PC-3 (cell line): ENCODE results near the gene TRIM31. TPM values are rescaled to one million over a fixed set of nuclear protein-coding genes. Genes with fewer than 3 reads are reported as not detected.

Source experiments
- ATAC-seq: fragments of 200-7000 bp; cut with Tn5 transposase; 2 replicates; pipeline ENCODE4 v1.9.1; 2020; ENCODE audit warnings: mild to moderate bottlenecking, moderate library complexity
- BruUV-seq: library from RNA; stranded (reverse); fragments of 400-500 nt; replicated peaks from 2 replicates; lab custom pipeline; 2021; lab: Mats Ljungman, UMichigan
- CTCF ChIA-PET: fragments of 300-600 bp; sonication (Branson Sonifier 250); formaldehyde crosslinking; loops from one replicate; lab custom pipeline; 2022; ENCODE audit warnings: antibody characterized with exemption; lab: Charles Lee
- POLR2A ChIA-PET: fragments of 300-600 bp; sonication (Branson Sonifier 250); formaldehyde crosslinking; loops from one replicate; lab custom pipeline; 2022; ENCODE audit warnings: antibody characterized with exemption; ENCODE audit not compliant: unreplicated experiment; lab: Charles Lee
- DNase-seq: peaks from one replicate; pipeline ENCODE4 v3.0.0-alpha.2; 2015
- H2AFZ ChIP-seq: fragments of 300-600 bp; sonication (generic); 2 replicates; pipeline ENCODE4 v1.6.0; 2016; ENCODE audit warnings: antibody characterized with exemption, low read length
- H3F3A ChIP-seq: fragments of 300-600 bp; sonication (generic); one replicate; pipeline ENCODE4 v1.6.0; 2017; ENCODE audit warnings: antibody characterized with exemption, low read length, control low read depth, mild to moderate bottlenecking; ENCODE audit not compliant: unreplicated experiment
- H3K27ac ChIP-seq: fragments of 300-600 bp; sonication (generic); 2 replicates; pipeline ENCODE4 v1.5.1; 2016; ENCODE audit warnings: mild to moderate bottlenecking, low read length
- H3K27me3 ChIP-seq: fragments of 300-600 bp; sonication (generic); 2 replicates; pipeline ENCODE4 v1.6.1; 2016; ENCODE audit warnings: low read length, mixed read lengths
- H3K36me3 ChIP-seq: fragments of 300-600 bp; sonication (generic); 2 replicates; pipeline ENCODE4 v1.6.1; 2016; ENCODE audit warnings: low read depth, mixed run types, low read length, mixed read lengths
- H3K4me1 ChIP-seq: fragments of 300-600 bp; sonication (generic); 2 replicates; pipeline ENCODE4 v1.5.1; 2016; ENCODE audit warnings: low read length; ENCODE audit not compliant: insufficient read depth
- H3K4me2 ChIP-seq: fragments of 300-600 bp; sonication (generic); 2 replicates; pipeline ENCODE4 v1.6.0; 2016; ENCODE audit warnings: low read length
- H3K4me3 ChIP-seq: fragments of 300-600 bp; sonication (generic); 2 replicates; pipeline ENCODE4 v1.5.1; 2016; ENCODE audit warnings: mild to moderate bottlenecking, low read length, mixed read lengths
- H3K79me2 ChIP-seq: fragments of 300-600 bp; sonication (generic); 2 replicates; pipeline ENCODE4 v1.6.1; 2017; ENCODE audit warnings: low read length, mixed read lengths
- H3K9ac ChIP-seq: fragments of 300-600 bp; sonication (generic); 2 replicates; pipeline ENCODE4 v1.6.0; 2016; ENCODE audit warnings: mild to moderate bottlenecking, low read length
- H3K9me2 ChIP-seq: fragments of 300-600 bp; sonication (generic); replicated peaks from 2 replicates; pipeline ENCODE4 v1.6.1; 2016; ENCODE audit warnings: mixed run types, low read length, mixed read lengths
- H3K9me3 ChIP-seq: fragments of 300-600 bp; sonication (generic); 2 replicates; pipeline ENCODE4 v1.6.1; 2016; ENCODE audit warnings: low read length, mixed read lengths
- H4K20me1 ChIP-seq: fragments of 300-600 bp; sonication (generic); 2 replicates; pipeline ENCODE4 v1.6.1; 2016; ENCODE audit warnings: low read length, mixed read lengths
- CTCF ChIP-seq: fragments of 300-600 bp; sonication (generic); conservative IDR thresholded peaks from 2 replicates; pipeline ENCODE4 v1.5.1; 2017; ENCODE audit warnings: antibody characterized with exemption, low read depth, mild to moderate bottlenecking, low read length
- EZH2 ChIP-seq: fragments of 300-600 bp; sonication (generic); IDR thresholded peaks from one replicate; pipeline ENCODE4 v1.6.1; 2017; ENCODE audit warnings: antibody characterized with exemption, mild to moderate bottlenecking, low read length; ENCODE audit not compliant: unreplicated experiment
- EZH2phosphoT487 ChIP-seq: fragments of 300-600 bp; sonication (generic); IDR thresholded peaks from 2 replicates; pipeline ENCODE4 v1.6.1; 2018; ENCODE audit warnings: mild to moderate bottlenecking, antibody characterized with exemption, low read length, borderline replicate concordance
- intact Hi-C: fragments of 100-400 bp; cut with micrococcal nuclease; formaldehyde crosslinking; loops from 2 replicates; pipeline ENCODE4 v1.9.0; 2023
- total RNA-seq: library from RNA; depleted of rRNA; stranded (reverse); fragments of >200 nt; gene quantifications from 2 replicates; pipeline ENCODE4 v1.2.3, GENCODE V29; 2014

The TRIM31 gene
- total RNA-seq, 1 experiment from 2014 or later: 0.11 TPM

GRCh38 chr6:30102970-30103871, 9.7 kb downstream of the TRIM31 start:
- Histone ChIP-seq H4K20me1 (no peaks in the 10 kb centered on the region), H3K27ac (no peak overlapping the region), H3K36me3 (no peaks in the 10 kb centered on the region), H3K9ac (peak overlapping the region; percentile 34), H3K27me3 (no peaks in the 10 kb centered on the region), H3K4me3 (peak overlapping the region; percentile 75), H3K4me2 (peak overlapping the region; percentile 90), H2AFZ (peak overlapping the region; percentile 99), H3K9me3 (no peaks in the 10 kb centered on the region), H3K4me1 (peaks cover 31% of the 10 kb centered on the region), H3F3A (no peaks in the 10 kb centered on the region), H3K9me2 (no peaks in the 10 kb centered on the region), H3K79me2 (no peaks in the 10 kb centered on the region)
- no peak for TF ChIP-seq EZH2
- TF ChIP-seq CTCF: peak; percentile 87
- DNase-seq: peak; percentile 94
- intact Hi-C loops: loop anchor here (1.0 to 2.0 kb wide), 3 partner anchors 28 to 67 kb away; partner anchors contain the start of gene PPP1R11
- TSS peak; percentile 21 for BruUV-seq
- peak; percentile 55 for ATAC-seq
- POLR2A ChIA-PET: interaction anchor here (0.5 to 0.6 kb wide), 2 partner anchors 20 to 1534 kb away, joined by 3 to 4 read pairs; no protein-coding TSS in a partner anchor
- CTCF ChIA-PET: interaction anchor here (0.6 to 4.8 kb wide), 8 partner anchors 23 to 1401 kb away, joined by 3 to 107 read pairs (median 3); partner anchors contain the start of gene TRIM26

GRCh38 chr6:30102414-30102969, 10.4 kb downstream of the TRIM31 start:
- Histone ChIP-seq H3F3A (no peaks in the 10 kb centered on the region), H3K36me3 (no peaks in the 10 kb centered on the region), H3K79me2 (no peaks in the 10 kb centered on the region), H3K9me3 (no peaks in the 10 kb centered on the region), H3K4me2 (peak overlapping the region; percentile 90), H3K9ac (0 out of 2 replicates have a peak overlapping the region, but pooled peaks have one; percentile 7), H3K27me3 (no peaks in the 10 kb centered on the region), H4K20me1 (no peaks in the 10 kb centered on the region), H2AFZ (peak overlapping the region; percentile 99), H3K4me3 (peak overlapping the region; percentile 75), H3K27ac (no peak overlapping the region), H3K4me1 (peaks cover 31% of the 10 kb centered on the region), H3K9me2 (no peaks in the 10 kb centered on the region)
- CTCF ChIA-PET: interaction anchor here (0.7 to 4.8 kb wide), 4 partner anchors 26 to 65 kb away, joined by 3 to 107 read pairs (median 3); partner anchors contain the start of gene POLR1H
- no peak for TF ChIP-seq CTCF
- no peak for TF ChIP-seq EZH2
- no peak for TF ChIP-seq EZH2phosphoT487
- BruUV-seq: no TSS peak
- POLR2A ChIA-PET: interaction anchor here (1.0 kb wide), 1 partner anchor 42 kb away, joined by 5 read pairs; the partner anchor contains the start of gene POLR1H
- ATAC-seq (no peak; the same call in 1 of the 2 replicates), DNase-seq (peak; percentile 7)
- intact Hi-C loops: loop anchor here (2.0 kb wide), 1 partner anchor 36 kb away; the partner anchor contains the start of gene PPP1R11
